Measurements from ENCODE around the gene PI4KA.
"Not testable (repeated sequence)": the region's sequence is repeated elsewhere in the genome, so short reads cannot be mapped to it uniquely, and the experiment has no call there.

PI4KA gene

GRCh38 chr22:20775342-20775895, 83.2 kb downstream of the PI4KA start:
- DNase-seq (ENCODE audit: low spot score), result no peak

- DNase-seq (ENCODE audit: low spot score), result no peak
Observed at GRCh38 chr22:20774882-20775281, 83.7 kb downstream of the PI4KA start.

- no peak for DNase-seq (ENCODE audit: low spot score)
Observed at GRCh38 chr22:20773793-20774212, 84.8 kb downstream of the PI4KA start, which contains the start of gene SERPIND1. Gene SERPIND1 (plus strand): TSS chr22:20774113. CDS start chr22:20779313, 5,200 bp downstream.

GRCh38 chr22:20771918-20772625, 86.5 kb downstream of the PI4KA start:
- DNase-seq (ENCODE audit: low spot score), result no peak

GRCh38 chr22:20769496-20769826, 89.2 kb downstream of the PI4KA start:
- DNase-seq (ENCODE audit: low spot score), result not testable (repeated sequence)

GRCh38 chr22:20766530-20766929, 92.1 kb downstream of the PI4KA start:
- no peak for DNase-seq (ENCODE audit: low spot score)

- DNase-seq (ENCODE audit: low spot score), result no peak
Observed at GRCh38 chr22:20765938-20766337, 92.7 kb downstream of the PI4KA start.

- DNase-seq (ENCODE audit: low spot score), result no peak
Observed at GRCh38 chr22:20764729-20765128, 93.9 kb downstream of the PI4KA start.

- no peak for DNase-seq (ENCODE audit: low spot score)
Observed at GRCh38 chr22:20764471-20764720, 94.2 kb downstream of the PI4KA start.

GRCh38 chr22:20763630-20764470, 94.8 kb downstream of the PI4KA start:
- no peak for DNase-seq (ENCODE audit: low spot score)

- DNase-seq (ENCODE audit: low spot score), result no peak
Observed at GRCh38 chr22:20762233-20762796, 96.3 kb downstream of the PI4KA start.

- DNase-seq (ENCODE audit: low spot score), result no peak
Observed at GRCh38 chr22:20761536-20761935, 97.1 kb downstream of the PI4KA start.

GRCh38 chr22:20760084-20760483, 98.5 kb downstream of the PI4KA start:
- no peak for DNase-seq (ENCODE audit: low spot score)

GRCh38 chr22:20758688-20759087, 99.9 kb downstream of the PI4KA start:
- no peak for DNase-seq (ENCODE audit: low spot score)

GRCh38 chr22:20756846-20757245, 101.8 kb downstream of the PI4KA start:
- no peak for DNase-seq (ENCODE audit: low spot score)

- DNase-seq (ENCODE audit: low spot score), result no peak
Observed at GRCh38 chr22:20752873-20753272, 105.7 kb downstream of the PI4KA start.

GRCh38 chr22:20752104-20752741, 106.4 kb downstream of the PI4KA start:
- no peak for DNase-seq (ENCODE audit: low spot score)

GRCh38 chr22:20751185-20751851, 107.3 kb downstream of the PI4KA start:
- no peak for DNase-seq (ENCODE audit: low spot score)

GRCh38 chr22:20750461-20751184, 108.0 kb downstream of the PI4KA start:
- peak; percentile 51 for DNase-seq (ENCODE audit: low spot score)

- no peak for DNase-seq (ENCODE audit: low spot score)
Observed at GRCh38 chr22:20749453-20749852, 109.2 kb downstream of the PI4KA start.

- DNase-seq (ENCODE audit: low spot score), result peak; percentile 1
Observed at GRCh38 chr22:20748731-20749428, 109.7 kb downstream of the PI4KA start.

Measured in CD4-positive, alpha-beta T cell treated with Interleukin-2 at 100 ng/mL for 4 hours (primary cell).